ENCODE results near the gene RADIL. TPM values are rescaled to one million over a fixed set of nuclear protein-coding genes. Genes with fewer than 3 reads are reported as not detected.

The RADIL gene
- total RNA-seq, 4 donors from 2014 or later, result 0.80 to 6.2 (median 1.7) TPM

GRCh38 chr7:4886671-4887070 lies 3.2 kb upstream of the RADIL start:
- no peaks in the 10 kb centered on the region for H3K9me3 ChIP-seq
- intact Hi-C loops (cut with DNase I; ENCODE audit: low total_unique reads), result loop anchor here (5.0 kb wide), 1 partner anchor 64 kb away; no protein-coding TSS in a partner anchor
- no peak for TF ChIP-seq POLR2A (IDR thresholded peaks at IDR 0.05)
- no peak for TF ChIP-seq CTCF (IDR thresholded peaks at IDR 0.05)
- no peak for TF ChIP-seq EP300 (IDR thresholded peaks at IDR 0.05; ENCODE audit: low read depth)
- TF ChIP-seq POLR2AphosphoS5 (IDR thresholded peaks at IDR 0.05), result no peak
- no peak for DNase-seq
- WGBS, 2 donors (ENCODE audit: low coverage in 1 of 2), result 47% methylated on average over 1 of the region's 1 CpG; no CpG with 5 or more reads in 1 of the 2 donors
- H3K4me1 ChIP-seq, result peaks cover 0 to 14% (median 6%) of the 10 kb centered on the region in 4 donors
- no peak overlapping the region for H3K4me3 ChIP-seq
- in situ Hi-C loops (cut with MboI; ENCODE audit: low pct_ligation_motif_present in 1 of 4, low pct_unique_long_range_greater_than_20kb in 1 of 4, low sequenced_read_pairs in 3 of 4), result no loop called here
- no peaks in the 10 kb centered on the region for H3K36me3 ChIP-seq
- H3K27ac ChIP-seq, result no peak overlapping the region
- peaks cover 26% of the 10 kb centered on the region for H3K27me3 ChIP-seq

GRCh38 chr7:4885317-4885807 lies 1.8 kb upstream of the RADIL start:
- in situ Hi-C loops (cut with MboI; ENCODE audit: low pct_ligation_motif_present in 1 of 4, low pct_unique_long_range_greater_than_20kb in 1 of 4, low sequenced_read_pairs in 3 of 4), result no loop called here

GRCh38 chr7:4884164-4884563 lies 648 bp upstream of the RADIL start:
- no peak overlapping the region for H3K4me3 ChIP-seq
- in situ Hi-C loops (cut with MboI; ENCODE audit: low pct_ligation_motif_present in 1 of 4, low pct_unique_long_range_greater_than_20kb in 1 of 4, low sequenced_read_pairs in 3 of 4) (no loop called here), intact Hi-C loops (cut with DNase I; ENCODE audit: low total_unique reads) (no loop called here)
- 56 to 74% methylated on average over 3 to 10 of the region's 10 CpGs for WGBS, 2 donors (ENCODE audit: low coverage in 1 of 2)
- H3K36me3 ChIP-seq, result no peaks in the 10 kb centered on the region
- H3K9me3 ChIP-seq, result no peaks in the 10 kb centered on the region
- H3K4me1 ChIP-seq, result peaks cover 0 to 14% (median 6%) of the 10 kb centered on the region in 4 donors
- TF ChIP-seq POLR2A (IDR thresholded peaks at IDR 0.05) (no peak), POLR2AphosphoS5 (IDR thresholded peaks at IDR 0.05) (no peak), CTCF (IDR thresholded peaks at IDR 0.05) (no peak), EP300 (IDR thresholded peaks at IDR 0.05; ENCODE audit: low read depth) (no peak)
- peaks cover 26% of the 10 kb centered on the region for H3K27me3 ChIP-seq
- no peak for DNase-seq
- no peak overlapping the region for H3K27ac ChIP-seq

More at GRCh38 chr7:4885317-4885807, 1.8 kb upstream of the RADIL start:
- Histone ChIP-seq H3K9me3 (no peaks in the 10 kb centered on the region), H3K27me3 (peaks cover 26% of the 10 kb centered on the region), H3K4me3 (no peak overlapping the region), H3K27ac (no peak overlapping the region), H3K4me1 (peaks cover 0 to 14% (median 6%) of the 10 kb centered on the region in 4 donors), H3K36me3 (no peaks in the 10 kb centered on the region)
- intact Hi-C loops (cut with DNase I; ENCODE audit: low total_unique reads), result loop anchor here (5.0 kb wide), 1 partner anchor 63 kb away; no protein-coding TSS in a partner anchor
- DNase-seq, result no peak
- WGBS, 2 donors (ENCODE audit: low coverage in 1 of 2), result 87 to 89% methylated on average over 5 to 7 of the region's 7 CpGs
- no peak for TF ChIP-seq EP300 (IDR thresholded peaks at IDR 0.05; ENCODE audit: low read depth)
- TF ChIP-seq POLR2AphosphoS5 (IDR thresholded peaks at IDR 0.05), result no peak
- TF ChIP-seq CTCF (IDR thresholded peaks at IDR 0.05), result no peak
- TF ChIP-seq POLR2A (IDR thresholded peaks at IDR 0.05), result no peak

- no peaks in the 10 kb centered on the region for H3K36me3 ChIP-seq
- intact Hi-C loops (cut with DNase I; ENCODE audit: low total_unique reads), result no loop called here
- H3K4me1 ChIP-seq, result peaks cover 0 to 14% (median 6%) of the 10 kb centered on the region in 4 donors
- H3K27ac ChIP-seq, result peak overlapping the region; percentile 59 to 79 (median 66)
- H3K9me3 ChIP-seq, result no peaks in the 10 kb centered on the region
- no peak for DNase-seq
- peak overlapping the region; percentile 35 to 60 (median 53) for H3K4me3 ChIP-seq
- no peak for TF ChIP-seq CTCF (IDR thresholded peaks at IDR 0.05)
- no peak for TF ChIP-seq POLR2AphosphoS5 (IDR thresholded peaks at IDR 0.05)
- TF ChIP-seq POLR2A (IDR thresholded peaks at IDR 0.05), result no peak
- no peak for TF ChIP-seq EP300 (IDR thresholded peaks at IDR 0.05; ENCODE audit: low read depth)
- WGBS, 2 donors (ENCODE audit: low coverage in 1 of 2), result 25% methylated on average over 16 of the region's 36 CpGs; no CpG with 5 or more reads in 1 of the 2 donors
- H3K27me3 ChIP-seq, result peaks cover 26% of the 10 kb centered on the region
- in situ Hi-C loops (cut with MboI; ENCODE audit: low pct_ligation_motif_present in 1 of 4, low pct_unique_long_range_greater_than_20kb in 1 of 4, low sequenced_read_pairs in 3 of 4), result no loop called here
These were observed 514 bp downstream of the RADIL start for GRCh38 chr7:4883033-4883371.
